HepG2 (cell line): ENCODE data around the gene TOB1. TPM values are rescaled to one million over a fixed set of nuclear protein-coding genes. Genes with fewer than 3 reads are reported as not detected.

Experiments used
- ASH2L ChIP-seq: fragments of 300-600, 200-600 bp; sonication (generic); IDR thresholded peaks from 2 replicates; pipeline ENCODE4 v1.7.0; 2017; ENCODE audit warnings: low read depth, mild to moderate bottlenecking, moderate library complexity, mixed read lengths, low read length; ENCODE audit not compliant: insufficient read length
- BHLHE40 ChIP-seq: IDR thresholded peaks from 2 replicates; pipeline ENCODE4 v1.6.1; 2011; ENCODE audit warnings: low read length, improper control_type of control experiment
- CEBPG ChIP-seq: IDR thresholded peaks from 2 replicates; pipeline ENCODE4 v1.6.1; 2016
- E2F1 ChIP-seq: sonication (generic); formaldehyde crosslinking; IDR thresholded peaks from 2 replicates; pipeline ENCODE4 v1.5.0; 2020; ENCODE audit warnings: missing genetic modification reagents
- EP300 ChIP-seq, 3 experiments: sonication (generic) in 1 of 3; formaldehyde crosslinking in 1 of 3; IDR thresholded peaks; 2 replicates each; pipeline versions ENCODE4 v1.5.1 to v1.6.1; 2011 to 2020; ENCODE audit warnings: low read depth in 2 of 3, low read length in 2 of 3, borderline replicate concordance in 1 of 3, improper control_type of control experiment in 1 of 3, mild to moderate bottlenecking in 1 of 3, missing genetic modification reagents in 1 of 3, moderate library complexity in 1 of 3
- GTF3A ChIP-seq: sonication (generic); formaldehyde crosslinking; conservative IDR thresholded peaks from 2 replicates; pipeline ENCODE4 v1.4.0; 2020; ENCODE audit warnings: mild to moderate bottlenecking, missing genetic modification reagents
- MED1 ChIP-seq: sonication (generic); formaldehyde crosslinking; IDR thresholded peaks from 2 replicates; pipeline ENCODE4 v1.4.0; 2020; ENCODE audit warnings: missing genetic modification reagents
- MLX ChIP-seq: IDR thresholded peaks from 2 replicates; pipeline ENCODE4 v1.6.1; 2016
- PAX8 ChIP-seq: sonication (generic); formaldehyde crosslinking; IDR thresholded peaks from 2 replicates; pipeline ENCODE4 v1.8.0; 2022; ENCODE audit warnings: mild to moderate bottlenecking, missing genetic modification reagents, borderline replicate concordance
- PRPF4 ChIP-seq: fragments of 200-400 bp; formaldehyde crosslinking; IDR thresholded peaks from 2 replicates; pipeline ENCODE4 v1.6.1; 2016; ENCODE audit warnings: low read length, low read depth; ENCODE audit not compliant: poor library complexity, severe bottlenecking
- REXO4 ChIP-seq: sonication (generic); formaldehyde crosslinking; IDR thresholded peaks from 2 replicates; pipeline ENCODE4 v1.8.0; 2022; ENCODE audit warnings: missing genetic modification reagents, mild to moderate bottlenecking, borderline replicate concordance
- TFDP1 ChIP-seq: IDR thresholded peaks from 2 replicates; pipeline ENCODE4 v1.6.1; 2016; ENCODE audit warnings: missing compliant biosample characterization, missing genetic modification reagents, borderline replicate concordance
- TIGD3 ChIP-seq: sonication (generic); formaldehyde crosslinking; IDR thresholded peaks from 2 replicates; pipeline ENCODE4 v1.5.1; 2020; ENCODE audit warnings: mild to moderate bottlenecking, missing genetic modification reagents, borderline replicate concordance
- YY1 ChIP-seq: IDR thresholded peaks from 2 replicates; pipeline ENCODE4 v1.6.1; 2011; ENCODE audit warnings: low read length, low read depth, moderate library complexity, mild to moderate bottlenecking; ENCODE audit not compliant: insufficient read depth, insufficient replicate concordance
- ZNF12 ChIP-seq: sonication (generic); formaldehyde crosslinking; IDR thresholded peaks from 2 replicates; pipeline ENCODE4 v1.5.0; 2020; ENCODE audit warnings: missing genetic modification reagents
- ZNF263 ChIP-seq: sonication (generic); formaldehyde crosslinking; IDR thresholded peaks from 2 replicates; pipeline ENCODE4 v1.4.0; 2020; ENCODE audit warnings: missing genetic modification reagents
- ZNF350 ChIP-seq: sonication (generic); formaldehyde crosslinking; IDR thresholded peaks from 2 replicates; pipeline ENCODE4 v1.4.0; 2020; ENCODE audit warnings: mild to moderate bottlenecking, low read depth, missing genetic modification reagents, borderline replicate concordance
- ZNF510 ChIP-seq: sonication (generic); formaldehyde crosslinking; IDR thresholded peaks from 2 replicates; pipeline ENCODE4 v1.4.0; 2020; ENCODE audit warnings: low read depth, mild to moderate bottlenecking, missing genetic modification reagents
- ZNF556 ChIP-seq: sonication (generic); formaldehyde crosslinking; IDR thresholded peaks from 2 replicates; pipeline ENCODE4 v1.4.0; 2020; ENCODE audit warnings: mild to moderate bottlenecking, missing genetic modification reagents, borderline replicate concordance
- ZNF674 ChIP-seq: sonication (generic); formaldehyde crosslinking; IDR thresholded peaks from 2 replicates; pipeline ENCODE4 v1.5.0; 2020; ENCODE audit warnings: low read depth, mild to moderate bottlenecking, missing genetic modification reagents
- polyA plus RNA-seq, 8 experiments: library from polyadenylated mRNA; depleted of rRNA in 3 of 8; stranded (reverse) in 7 of 8; unstranded in 1 of 8; fragments of >200 nt; fragmentation: Illumina TruSeq in 4 of 8; extraction: Trizol in 4 of 8; gene quantifications; 2 replicates each; pipeline versions ENCODE4 v1.2.1 to v1.2.3, GENCODE V29; 2011 to 2016; ENCODE audit warnings: low read depth in 4 of 8, missing spikeins in 1 of 8, mixed read lengths in 1 of 8; ENCODE audit not compliant: insufficient read depth in 1 of 8
- total RNA-seq, 5 experiments: library from RNA; depleted of rRNA; stranded (reverse); fragments of >200 nt; fragmentation: Illumina TruSeq; extraction: Trizol; gene quantifications; 2 replicates each; pipeline ENCODE4 v1.2.3, GENCODE V29; 2016; ENCODE audit warnings: low read depth in 1 of 5
- TF ChIP-seq, protein P1 (sequence below): sonication (generic); formaldehyde crosslinking; IDR thresholded peaks from 2 replicates; pipeline ENCODE4 v1.5.1; 2020; ENCODE audit warnings: missing genetic modification reagents, mild to moderate bottlenecking, borderline replicate concordance

TOB1 gene
- total and polyA plus RNA-seq, 2 of the 13 experiments (the other 11 are each of a cell fraction or from before 2014, with no cell fraction given) = 21.9 to 57.7 TPM

DNA sequence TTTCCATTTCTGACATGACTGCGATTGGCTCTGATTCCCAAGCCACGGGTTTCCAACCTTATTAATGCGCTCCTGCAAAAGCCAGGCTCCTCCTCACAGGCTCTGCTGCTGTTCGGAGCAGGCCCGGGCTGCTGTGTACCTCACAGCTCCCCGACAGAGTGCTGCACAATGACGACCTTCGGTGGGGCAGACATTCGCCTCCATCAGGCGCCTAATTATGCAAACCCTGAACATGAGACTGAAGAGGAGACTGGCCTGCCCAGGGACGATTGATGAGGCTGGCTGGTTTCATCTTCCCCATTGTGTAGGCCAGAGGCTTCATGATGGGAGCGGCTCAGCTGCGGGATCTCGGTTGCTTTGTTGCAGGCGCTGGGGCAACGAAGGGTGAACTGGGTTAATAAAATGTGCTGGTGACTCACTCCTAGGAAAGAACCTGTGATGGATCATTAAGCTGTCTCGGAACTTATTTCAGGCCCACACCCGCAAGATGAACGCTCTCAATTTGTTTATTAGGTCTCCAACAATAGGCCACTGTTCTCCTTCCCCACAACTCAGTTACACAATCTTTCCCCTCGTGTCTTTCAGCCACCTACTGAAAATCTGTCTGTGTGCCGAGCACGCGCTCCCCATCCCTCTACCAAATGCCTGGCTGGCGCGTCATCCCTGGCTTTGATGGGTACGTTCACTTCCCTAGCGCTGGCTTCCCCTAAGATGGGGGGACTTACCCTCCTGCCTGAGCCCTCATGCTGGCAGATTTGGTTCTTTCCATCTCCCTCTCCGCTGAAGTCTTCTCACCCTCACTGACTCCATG lies 27.2 kb upstream of the TOB1 start (continued):
- TF ChIP-seq, protein P1, sequence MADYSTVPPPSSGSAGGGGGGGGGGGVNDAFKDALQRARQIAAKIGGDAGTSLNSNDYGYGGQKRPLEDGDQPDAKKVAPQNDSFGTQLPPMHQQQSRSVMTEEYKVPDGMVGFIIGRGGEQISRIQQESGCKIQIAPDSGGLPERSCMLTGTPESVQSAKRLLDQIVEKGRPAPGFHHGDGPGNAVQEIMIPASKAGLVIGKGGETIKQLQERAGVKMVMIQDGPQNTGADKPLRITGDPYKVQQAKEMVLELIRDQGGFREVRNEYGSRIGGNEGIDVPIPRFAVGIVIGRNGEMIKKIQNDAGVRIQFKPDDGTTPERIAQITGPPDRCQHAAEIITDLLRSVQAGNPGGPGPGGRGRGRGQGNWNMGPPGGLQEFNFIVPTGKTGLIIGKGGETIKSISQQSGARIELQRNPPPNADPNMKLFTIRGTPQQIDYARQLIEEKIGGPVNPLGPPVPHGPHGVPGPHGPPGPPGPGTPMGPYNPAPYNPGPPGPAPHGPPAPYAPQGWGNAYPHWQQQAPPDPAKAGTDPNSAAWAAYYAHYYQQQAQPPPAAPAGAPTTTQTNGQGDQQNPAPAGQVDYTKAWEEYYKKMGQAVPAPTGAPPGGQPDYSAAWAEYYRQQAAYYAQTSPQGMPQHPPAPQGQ (CRISPR knock-in tag) = 0 out of 2 replicates have a peak, but pooled peaks have one; percentile 50
- TF ChIP-seq TFDP1 (CRISPR knock-in tag) (peak; percentile 94), YY1 (peak; percentile 8), ZNF263 (CRISPR knock-in tag) (peak; percentile 74), ZNF510 (CRISPR knock-in tag) (peak; percentile 87; the same call in 1 of the 2 replicates), TIGD3 (peak; percentile 90), BHLHE40 (peak; percentile 82), ZNF350 (peak; percentile 97), ASH2L (peak; percentile 70), ZNF12 (CRISPR knock-in tag) (peak; percentile 87), GTF3A (CRISPR knock-in tag) (no peak; the same call in 1 of the 2 replicates), PAX8 (CRISPR knock-in tag) (no peak; the same call in 1 of the 2 replicates), E2F1 (CRISPR knock-in tag) (no peak), CEBPG (peak; percentile 94), PRPF4 (no peak), MED1 (CRISPR knock-in tag) (peak; percentile 87), ZNF556 (CRISPR knock-in tag) (no peak), REXO4 (CRISPR knock-in tag) (no peak), MLX (peak; percentile 94), ZNF674 (CRISPR knock-in tag) (peak; percentile 96), EP300 (IDR thresholded peaks at IDR 0.05; ENCODE audit: low read depth in 2 of 2, low read length in 2 of 2) (peak in 1 of 2 experiments; percentile 86; a peak in 2 of 4 replicates), EP300 (CRISPR knock-in tag; IDR thresholded peaks at IDR 0.05; ENCODE audit: borderline replicate concordance) (peak; percentile 94)
